Gastrocnemius medialis (tissue), 4 donors: ENCODE results near the gene UBA6.

Source experiments
- CTCF ChIP-seq, 5 experiments: fragments of 450-650 bp in 3 of 5; fragments of 200-600 bp in 2 of 5; sonication (generic) in 2 of 5; IDR thresholded peaks in 4 of 5; conservative IDR thresholded peaks in 1 of 5; 1 replicate in 4 of 5; 2 replicates in 1 of 5; pipeline ENCODE4 v1.5.1; 2016 to 2019; ENCODE audit warnings: antibody characterized with exemption in 5 of 5, mild to moderate bottlenecking in 3 of 5, moderate library complexity in 3 of 5
- POLR2A ChIP-seq, 2 donors: fragments of 450-650 bp; IDR thresholded peaks; one replicate each; pipeline ENCODE4 v1.6.1; 2017; ENCODE audit warnings: antibody characterized with exemption in 2 of 2, mild to moderate bottlenecking in 2 of 2, moderate library complexity in 2 of 2

- TF ChIP-seq CTCF (IDR thresholded peaks at IDR 0.05 in 4 of 5, conservative IDR thresholded peaks at IDR 0.05 in 1 of 5) (no peak), POLR2A (IDR thresholded peaks at IDR 0.05) (no peak)
Measured at GRCh38 chr4:67635331-67635730, 65.6 kb downstream of the UBA6 start.
